ENCODE data around the gene PXDC1.

Gene PXDC1

GRCh38 chr6:3727593-3728108 is 23.9 kb downstream of the PXDC1 start:
- H3K4me1 ChIP-seq (ENCODE audit: insufficient read depth, low read length, poor library complexity, severe bottlenecking): no peaks in the 10 kb centered on the region
- H3K36me3 ChIP-seq (ENCODE audit: insufficient read depth, low read length): no peaks in the 10 kb centered on the region
- no peak overlapping the region for H3K4me2 ChIP-seq (ENCODE audit: low read depth, low read length, poor library complexity, severe bottlenecking)
- H3K79me2 ChIP-seq (ENCODE audit: insufficient read depth, low read length): no peaks in the 10 kb centered on the region
- no peak for TF ChIP-seq EZH2phosphoT487 (IDR thresholded peaks at IDR 0.05; ENCODE audit: borderline replicate concordance)
- TF ChIP-seq, protein P1, sequence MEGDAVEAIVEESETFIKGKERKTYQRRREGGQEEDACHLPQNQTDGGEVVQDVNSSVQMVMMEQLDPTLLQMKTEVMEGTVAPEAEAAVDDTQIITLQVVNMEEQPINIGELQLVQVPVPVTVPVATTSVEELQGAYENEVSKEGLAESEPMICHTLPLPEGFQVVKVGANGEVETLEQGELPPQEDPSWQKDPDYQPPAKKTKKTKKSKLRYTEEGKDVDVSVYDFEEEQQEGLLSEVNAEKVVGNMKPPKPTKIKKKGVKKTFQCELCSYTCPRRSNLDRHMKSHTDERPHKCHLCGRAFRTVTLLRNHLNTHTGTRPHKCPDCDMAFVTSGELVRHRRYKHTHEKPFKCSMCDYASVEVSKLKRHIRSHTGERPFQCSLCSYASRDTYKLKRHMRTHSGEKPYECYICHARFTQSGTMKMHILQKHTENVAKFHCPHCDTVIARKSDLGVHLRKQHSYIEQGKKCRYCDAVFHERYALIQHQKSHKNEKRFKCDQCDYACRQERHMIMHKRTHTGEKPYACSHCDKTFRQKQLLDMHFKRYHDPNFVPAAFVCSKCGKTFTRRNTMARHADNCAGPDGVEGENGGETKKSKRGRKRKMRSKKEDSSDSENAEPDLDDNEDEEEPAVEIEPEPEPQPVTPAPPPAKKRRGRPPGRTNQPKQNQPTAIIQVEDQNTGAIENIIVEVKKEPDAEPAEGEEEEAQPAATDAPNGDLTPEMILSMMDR (conservative IDR thresholded peaks at IDR 0.05; ENCODE audit: low read length): no peak
- H3K27me3 ChIP-seq (ENCODE audit: insufficient read depth, low read length, poor library complexity, severe bottlenecking): no peaks in the 10 kb centered on the region
- no peaks in the 10 kb centered on the region for H4K20me1 ChIP-seq (ENCODE audit: insufficient read depth, low read length, poor library complexity, severe bottlenecking)
- no peak overlapping the region for H3K9ac ChIP-seq (ENCODE audit: low read depth, low read length, poor library complexity, severe bottlenecking)
- no peak overlapping the region for H2AFZ ChIP-seq (ENCODE audit: low read length)
- H3K4me3 ChIP-seq (ENCODE audit: low read length, poor library complexity, severe bottlenecking): no peak overlapping the region
- no peaks in the 10 kb centered on the region for H3F3A ChIP-seq (ENCODE audit: low read depth)
- H3K9me3 ChIP-seq (ENCODE audit: insufficient read depth, low read depth, low read length): no peaks in the 10 kb centered on the region
- no peaks in the 10 kb centered on the region for H3K9me2 ChIP-seq (replicated peaks; ENCODE audit: low read depth, low read length)

DNA sequence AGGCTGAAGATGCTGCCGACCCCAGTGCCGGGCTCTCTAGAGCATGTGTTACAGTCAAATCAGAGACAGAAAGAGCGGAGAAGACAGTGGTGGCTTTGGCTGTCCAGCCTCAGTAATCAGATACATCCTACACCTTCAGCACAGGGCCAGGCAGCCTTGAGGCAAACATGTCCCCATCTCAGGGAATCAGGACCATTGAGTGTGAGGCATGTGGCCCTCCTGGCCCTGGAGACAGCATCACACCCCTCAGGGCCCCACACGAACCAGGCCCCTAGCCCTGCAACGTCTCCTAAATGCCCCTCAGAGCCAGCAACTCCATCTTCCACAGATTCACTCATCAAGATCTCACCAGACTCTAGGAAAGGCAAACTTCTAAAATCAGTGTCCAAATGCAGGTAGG is 24.5 kb downstream of the PXDC1 start:
- no peaks in the 10 kb centered on the region for H3K4me1 ChIP-seq (ENCODE audit: insufficient read depth, low read length, poor library complexity, severe bottlenecking)
- H4K20me1 ChIP-seq (ENCODE audit: insufficient read depth, low read length, poor library complexity, severe bottlenecking): no peaks in the 10 kb centered on the region
- H3K27me3 ChIP-seq (ENCODE audit: insufficient read depth, low read length, poor library complexity, severe bottlenecking): no peaks in the 10 kb centered on the region
- H3K36me3 ChIP-seq (ENCODE audit: insufficient read depth, low read length): no peaks in the 10 kb centered on the region
- H3K79me2 ChIP-seq (ENCODE audit: insufficient read depth, low read length): no peaks in the 10 kb centered on the region
- no peak overlapping the region for H3K9ac ChIP-seq (ENCODE audit: low read depth, low read length, poor library complexity, severe bottlenecking)
- H3K9me2 ChIP-seq (replicated peaks; ENCODE audit: low read depth, low read length): no peaks in the 10 kb centered on the region
- no peak for TF ChIP-seq EZH2phosphoT487 (IDR thresholded peaks at IDR 0.05; ENCODE audit: borderline replicate concordance)
- TF ChIP-seq, protein P1 (conservative IDR thresholded peaks at IDR 0.05; ENCODE audit: low read length): no peak
- H3K9me3 ChIP-seq (ENCODE audit: insufficient read depth, low read depth, low read length): no peaks in the 10 kb centered on the region
- no peak overlapping the region for H2AFZ ChIP-seq (ENCODE audit: low read length)
- no peaks in the 10 kb centered on the region for H3F3A ChIP-seq (ENCODE audit: low read depth)
- H3K4me2 ChIP-seq (ENCODE audit: low read depth, low read length, poor library complexity, severe bottlenecking): no peak overlapping the region
- H3K4me3 ChIP-seq (ENCODE audit: low read length, poor library complexity, severe bottlenecking): no peak overlapping the region

- no peaks in the 10 kb centered on the region for H3K9me3 ChIP-seq (ENCODE audit: insufficient read depth, low read depth, low read length)
- no peak overlapping the region for H3K4me3 ChIP-seq (ENCODE audit: low read length, poor library complexity, severe bottlenecking)
- no peaks in the 10 kb centered on the region for H3K4me1 ChIP-seq (ENCODE audit: insufficient read depth, low read length, poor library complexity, severe bottlenecking)
- no peaks in the 10 kb centered on the region for H3F3A ChIP-seq (ENCODE audit: low read depth)
- H2AFZ ChIP-seq (ENCODE audit: low read length): no peak overlapping the region
- no peaks in the 10 kb centered on the region for H3K9me2 ChIP-seq (replicated peaks; ENCODE audit: low read depth, low read length)
- H3K27me3 ChIP-seq (ENCODE audit: insufficient read depth, low read length, poor library complexity, severe bottlenecking): no peaks in the 10 kb centered on the region
- TF ChIP-seq, protein P1 (conservative IDR thresholded peaks at IDR 0.05; ENCODE audit: low read length): no peak
- TF ChIP-seq EZH2phosphoT487 (IDR thresholded peaks at IDR 0.05; ENCODE audit: borderline replicate concordance): no peak
- no peak overlapping the region for H3K4me2 ChIP-seq (ENCODE audit: low read depth, low read length, poor library complexity, severe bottlenecking)
- H3K36me3 ChIP-seq (ENCODE audit: insufficient read depth, low read length): no peaks in the 10 kb centered on the region
- H4K20me1 ChIP-seq (ENCODE audit: insufficient read depth, low read length, poor library complexity, severe bottlenecking): no peaks in the 10 kb centered on the region
- no peak overlapping the region for H3K9ac ChIP-seq (ENCODE audit: low read depth, low read length, poor library complexity, severe bottlenecking)
- H3K79me2 ChIP-seq (ENCODE audit: insufficient read depth, low read length): no peaks in the 10 kb centered on the region
These were observed 25.1 kb downstream of the PXDC1 start for GRCh38 chr6:3726421-3726820.

Data from Loucy (cell line).